Fibroblast of lung (primary cell): Measurements from ENCODE around the gene NBEA. TPM values are rescaled to one million over a fixed set of nuclear protein-coding genes. Genes with fewer than 3 reads are reported as not detected.

Source experiments
- DNase-seq, 2 donors: peaks; one replicate each; pipeline versions ENCODE4 v3.0.0 to v3.0.0-alpha.2; 2010; ENCODE audit warnings: low read depth in 2 of 2
- H2AFZ ChIP-seq: 2 replicates; pipeline ENCODE4 v1.5.1; 2012; ENCODE audit warnings: low read length, control low read depth, inconsistent platforms
- H3K27ac ChIP-seq: 2 replicates; pipeline ENCODE4 v1.5.1; 2011; ENCODE audit warnings: low read length, control low read depth; ENCODE audit not compliant: insufficient read depth
- H3K27me3 ChIP-seq: 2 replicates; pipeline ENCODE4 v1.5.1; 2011; ENCODE audit warnings: mild to moderate bottlenecking, low read length; ENCODE audit not compliant: control insufficient read depth, insufficient read depth
- H3K36me3 ChIP-seq: 2 replicates; pipeline ENCODE4 v1.5.1; 2011; ENCODE audit warnings: low read length; ENCODE audit not compliant: control insufficient read depth, insufficient read depth
- H3K4me1 ChIP-seq: 2 replicates; pipeline ENCODE4 v1.5.1; 2011; ENCODE audit warnings: low read length; ENCODE audit not compliant: control insufficient read depth, insufficient read depth; ENCODE audit errors: extremely low read depth
- H3K4me2 ChIP-seq: 2 replicates; pipeline ENCODE4 v1.5.1; 2011; ENCODE audit warnings: low read length, control low read depth; ENCODE audit not compliant: insufficient read depth; ENCODE audit errors: extremely low read depth
- H3K4me3 ChIP-seq, 4 experiments: fragments of 200-600 bp in 1 of 4; sonication (generic) in 1 of 4; replicated peaks in 1 of 4; 2 replicates each; pipeline ENCODE4 v1.5.1; 2011 to 2016; ENCODE audit warnings: low read length in 4 of 4, low read depth in 3 of 4, mild to moderate bottlenecking in 3 of 4, control low read depth in 2 of 4, inconsistent platforms in 1 of 4, mixed read lengths in 1 of 4; ENCODE audit not compliant: insufficient read depth in 1 of 4; ENCODE audit errors: control extremely low read depth in 1 of 4
- H3K79me2 ChIP-seq: 2 replicates; pipeline ENCODE4 v1.5.1; 2012; ENCODE audit warnings: mild to moderate bottlenecking, low read length, inconsistent platforms; ENCODE audit not compliant: control insufficient read depth, insufficient read depth
- H3K9ac ChIP-seq: 2 replicates; pipeline ENCODE4 v1.5.1; 2011; ENCODE audit warnings: mild to moderate bottlenecking, low read length, control low read depth; ENCODE audit not compliant: insufficient read depth
- H3K9me3 ChIP-seq: 2 replicates; pipeline ENCODE4 v1.5.1; 2012; ENCODE audit warnings: low read depth, low read length; ENCODE audit not compliant: control insufficient read depth, insufficient read depth
- H4K20me1 ChIP-seq: 2 replicates; pipeline ENCODE4 v1.5.1; 2011; ENCODE audit warnings: low read length; ENCODE audit not compliant: control insufficient read depth, insufficient read depth; ENCODE audit errors: extremely low read depth
- CTCF ChIP-seq, 2 donors: IDR thresholded peaks in 1 of 2; conservative IDR thresholded peaks in 1 of 2; 1 replicate in 1 of 2; 2 replicates in 1 of 2; pipeline ENCODE4 v1.5.1; 2011 to 2012; ENCODE audit warnings: low read length in 2 of 2, control low read depth in 1 of 2, inconsistent platforms in 1 of 2, low read depth in 1 of 2, mild to moderate bottlenecking in 1 of 2
- EZH2 ChIP-seq: IDR thresholded peaks from 2 replicates; pipeline ENCODE4 v1.5.1; 2012; ENCODE audit warnings: low read length, control low read depth, mild to moderate bottlenecking; ENCODE audit errors: missing control alignments
- polyA plus RNA-seq, 2 donors: library from polyadenylated mRNA; depleted of rRNA in 1 of 2; stranded (reverse) in 1 of 2; unstranded in 1 of 2; fragments of >200 nt; gene quantifications; 2 replicates each; pipeline ENCODE4 v1.2.1, GENCODE V29; 2011 to 2012; ENCODE audit warnings: missing spikeins in 1 of 2
- total RNA-seq: library from RNA; depleted of rRNA; stranded (reverse); fragments of >200 nt; gene quantifications from 2 replicates; pipeline ENCODE4 v1.2.1, GENCODE V29; 2014

The NBEA gene
- total and polyA plus RNA-seq, 2 donors (not counting 1 experiment from before 2014, with no cell fraction given), result 3.6 to 7.8 TPM

- Histone ChIP-seq H3K36me3 (no peaks in the 10 kb centered on the region), H2AFZ (no peak overlapping the region), H3K27me3 (no peaks in the 10 kb centered on the region), H3K4me3 (no peak overlapping the region), H4K20me1 (no peaks in the 10 kb centered on the region), H3K9ac (no peak overlapping the region), H3K4me1 (no peaks in the 10 kb centered on the region), H3K9me3 (no peaks in the 10 kb centered on the region), H3K4me2 (no peak overlapping the region), H3K27ac (no peak overlapping the region), H3K79me2 (no peaks in the 10 kb centered on the region)
- DNase-seq, result no peak
- TF ChIP-seq EZH2, result no peak
- no peak for TF ChIP-seq CTCF (conservative IDR thresholded peaks at IDR 0.05 in 1 of 2, IDR thresholded peaks at IDR 0.05 in 1 of 2; ENCODE audit: low read depth in 1 of 2, low read length in 2 of 2)
These were observed 553.9 kb downstream of the NBEA start for GRCh38 chr13:35496006-35496405.

GRCh38 chr13:35496761-35497386 lies 554.8 kb downstream of the NBEA start:
- Histone ChIP-seq H3K4me1 (no peaks in the 10 kb centered on the region), H3K9ac (no peak overlapping the region), H3K4me3 (no peak overlapping the region), H3K36me3 (no peaks in the 10 kb centered on the region), H2AFZ (no peak overlapping the region), H4K20me1 (no peaks in the 10 kb centered on the region), H3K27ac (no peak overlapping the region), H3K9me3 (no peaks in the 10 kb centered on the region), H3K79me2 (no peaks in the 10 kb centered on the region), H3K27me3 (no peaks in the 10 kb centered on the region), H3K4me2 (no peak overlapping the region)
- TF ChIP-seq CTCF (conservative IDR thresholded peaks at IDR 0.05 in 1 of 2, IDR thresholded peaks at IDR 0.05 in 1 of 2; ENCODE audit: low read depth in 1 of 2, low read length in 2 of 2) (no peak), EZH2 (no peak)
- peak in 1 of 2 donors; percentile 49 for DNase-seq

GRCh38 chr13:35498231-35498630 lies 556.2 kb downstream of the NBEA start:
- Histone ChIP-seq H3K9me3 (no peaks in the 10 kb centered on the region), H2AFZ (no peak overlapping the region), H4K20me1 (no peaks in the 10 kb centered on the region), H3K9ac (no peak overlapping the region), H3K4me1 (no peaks in the 10 kb centered on the region), H3K79me2 (no peaks in the 10 kb centered on the region), H3K36me3 (no peaks in the 10 kb centered on the region), H3K27ac (no peak overlapping the region), H3K4me3 (no peak overlapping the region), H3K4me2 (no peak overlapping the region), H3K27me3 (no peaks in the 10 kb centered on the region)
- DNase-seq, result no peak
- TF ChIP-seq EZH2, result no peak
- no peak for TF ChIP-seq CTCF (conservative IDR thresholded peaks at IDR 0.05 in 1 of 2, IDR thresholded peaks at IDR 0.05 in 1 of 2; ENCODE audit: low read depth in 1 of 2, low read length in 2 of 2)
